ENCODE measurements around the gene MSL1.
"Not testable (repeated sequence)": the region's sequence is repeated elsewhere in the genome, so short reads cannot be mapped to it uniquely, and the experiment has no call there.

Gene MSL1

DNA sequence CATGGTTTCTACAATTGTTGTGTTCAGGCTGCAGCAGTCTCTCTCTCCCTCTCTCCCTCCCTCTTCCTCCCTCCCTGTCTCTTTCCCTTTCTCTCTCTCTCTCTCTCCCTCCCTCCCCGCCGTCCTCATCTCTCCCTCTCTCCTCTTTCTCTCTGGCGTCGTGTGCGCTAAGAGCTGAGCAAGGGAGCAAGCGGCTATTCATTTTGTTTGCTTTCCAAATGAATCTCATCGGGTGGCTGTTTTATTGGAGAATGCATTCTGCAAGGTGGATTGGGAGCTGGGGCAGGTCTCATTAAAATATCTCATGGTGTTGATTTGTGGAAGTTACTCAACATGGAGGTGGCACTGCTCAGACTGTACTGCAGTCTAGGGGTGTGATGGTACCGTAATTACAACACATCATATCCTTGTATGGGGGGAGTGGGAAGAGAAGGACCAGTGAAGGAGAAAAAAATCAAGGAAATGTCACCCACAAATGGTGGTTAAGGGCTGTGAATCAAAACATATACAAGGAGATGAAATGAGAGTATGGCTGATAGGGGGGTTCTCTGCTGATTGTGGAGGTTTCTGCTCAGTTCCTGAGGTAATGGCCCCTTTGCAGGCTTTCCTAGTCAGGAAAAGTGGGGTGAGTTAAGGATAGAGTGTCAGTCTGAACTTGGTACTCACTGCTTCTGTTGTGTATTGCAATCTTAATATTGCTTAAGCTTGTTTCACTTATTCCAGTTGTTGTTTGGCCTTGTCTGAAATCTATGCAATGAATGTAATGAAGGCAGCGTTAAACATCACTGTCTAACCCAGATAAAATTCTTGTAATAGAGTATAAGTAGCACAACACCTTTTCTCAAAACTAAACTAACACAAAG is 2.7 kb downstream of the MSL1 start:
- DNase-seq: peak in 6 of 51 donors; percentile 13 to 30 (median 27)

GRCh38 chr17:40129498-40129897 is 7.7 kb downstream of the MSL1 start:
- no peak for DNase-seq

DNA sequence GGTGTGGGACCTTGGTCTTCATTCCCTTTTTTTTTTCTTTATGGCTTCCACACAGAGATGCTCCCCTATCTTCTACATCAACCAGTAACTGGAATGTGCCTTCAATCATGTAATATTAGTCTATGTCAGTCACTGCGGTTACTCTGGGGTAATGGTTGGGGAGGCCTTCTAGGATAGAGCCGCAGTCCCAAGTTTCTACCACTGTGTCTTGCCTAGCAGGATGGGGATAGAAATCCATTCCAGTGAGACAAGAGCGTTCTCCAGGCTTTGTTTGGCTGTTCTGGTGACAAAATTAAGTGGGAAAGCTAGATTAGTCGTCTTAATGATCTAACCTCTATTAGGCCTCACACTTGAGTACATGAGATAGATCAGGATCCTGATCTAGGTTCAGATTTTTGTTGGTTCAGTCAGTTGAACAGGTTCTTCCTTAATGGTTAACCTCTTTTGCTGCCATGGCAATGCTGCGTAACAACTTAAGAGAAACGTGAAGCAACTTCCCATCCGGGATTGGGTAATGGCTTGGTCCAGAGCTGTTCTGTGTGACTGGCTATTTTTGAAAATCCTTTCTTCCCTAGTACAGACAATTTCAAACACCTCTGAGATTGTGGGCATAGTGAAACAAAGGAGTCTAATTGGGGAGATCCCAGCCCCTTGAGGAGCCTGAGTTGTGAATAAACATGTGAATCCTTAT is 8.7 kb downstream of the MSL1 start:
- DNase-seq: peak in 3 of 51 donors; percentile 4 to 26 (median 5)

GRCh38 chr17:40134184-40134583 is 12.4 kb downstream of the MSL1 start:
- DNase-seq: no peak

DNA sequence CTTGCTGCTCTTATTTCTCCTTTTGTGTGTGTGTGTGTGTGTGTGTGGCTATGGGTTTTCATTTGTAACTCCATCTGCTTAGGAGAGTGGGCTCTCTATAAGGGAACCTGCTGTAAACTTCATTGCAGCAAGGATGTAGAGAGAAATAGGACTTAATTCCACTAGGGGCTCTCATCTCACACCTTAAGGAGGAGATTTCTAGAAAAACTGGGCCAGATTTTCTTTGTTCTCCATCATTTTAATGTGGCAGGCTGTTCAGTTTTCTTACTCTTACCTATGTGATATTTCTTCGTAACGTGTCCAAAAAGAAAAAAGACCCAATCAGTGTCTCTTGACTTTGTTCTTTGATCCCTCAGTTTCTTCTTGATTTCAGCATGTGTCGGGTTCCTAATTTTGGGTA is 14.0 kb downstream of the MSL1 start:
- no peak for DNase-seq

- DNase-seq: peak in 11 of 51 donors; percentile 4 to 55 (median 24)
These were observed 17.8 kb downstream of the MSL1 start for GRCh38 chr17:40139566-40140058.

DNA sequence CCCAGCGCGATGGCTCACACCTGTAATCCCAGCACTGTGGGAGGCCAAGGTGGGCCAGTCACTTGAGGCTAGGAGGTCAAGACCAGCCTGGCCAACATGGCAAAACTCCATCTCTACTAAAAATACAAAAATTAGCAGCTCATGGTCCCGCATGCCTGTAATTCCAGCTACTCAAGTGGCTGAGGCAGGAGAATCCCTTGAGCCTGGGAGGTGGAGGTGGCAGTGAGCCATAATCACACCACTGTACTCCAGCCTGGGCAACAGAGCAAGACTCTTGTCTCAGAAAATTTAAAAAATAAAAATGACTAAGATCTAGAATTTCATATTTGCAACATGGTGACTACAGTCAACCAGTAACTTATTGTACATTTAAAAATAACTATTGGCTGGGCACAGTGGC is 21.4 kb downstream of the MSL1 start:
- not testable (repeated sequence) for DNase-seq

DNA sequence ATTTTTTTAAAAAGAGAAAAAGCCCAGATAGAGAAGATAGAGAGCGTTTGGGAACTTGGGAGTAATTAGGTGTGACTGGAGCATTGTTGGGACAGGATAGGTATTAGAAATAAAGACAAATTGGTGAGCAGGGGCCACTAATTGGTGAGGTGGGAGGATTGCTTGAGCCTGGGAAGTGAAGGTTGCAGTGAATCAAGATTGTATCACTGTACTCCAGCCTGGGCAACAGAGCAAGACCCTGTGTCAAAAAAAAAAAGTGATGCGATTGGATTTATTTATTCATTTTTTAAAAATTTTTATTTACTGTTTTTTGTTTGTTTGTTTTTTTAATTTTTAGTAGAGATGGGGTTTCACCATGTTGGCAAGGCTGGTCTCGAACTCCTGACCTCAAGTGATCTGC is 23.7 kb downstream of the MSL1 start:
- DNase-seq: no peak

DNA sequence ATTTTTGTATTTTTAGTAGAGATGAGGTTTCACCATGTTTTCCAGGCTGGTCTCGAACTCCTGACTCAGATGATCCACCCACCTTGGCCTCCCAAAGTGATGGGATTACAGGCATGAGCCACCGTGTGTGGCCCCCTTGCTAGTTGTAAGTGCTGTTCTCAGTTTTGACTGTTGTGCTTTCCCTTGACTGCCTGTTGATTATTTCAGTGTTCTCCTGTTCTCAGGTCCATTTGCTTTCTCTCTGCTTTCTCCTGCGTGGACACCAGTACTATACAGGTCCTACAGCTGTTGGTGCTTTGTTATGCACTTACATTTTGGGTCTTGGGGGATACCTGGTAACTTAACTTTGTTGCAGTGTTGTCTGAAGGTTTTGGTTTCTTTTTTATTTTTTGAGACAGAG is 26.8 kb downstream of the MSL1 start:
- DNase-seq: no peak

DNA sequence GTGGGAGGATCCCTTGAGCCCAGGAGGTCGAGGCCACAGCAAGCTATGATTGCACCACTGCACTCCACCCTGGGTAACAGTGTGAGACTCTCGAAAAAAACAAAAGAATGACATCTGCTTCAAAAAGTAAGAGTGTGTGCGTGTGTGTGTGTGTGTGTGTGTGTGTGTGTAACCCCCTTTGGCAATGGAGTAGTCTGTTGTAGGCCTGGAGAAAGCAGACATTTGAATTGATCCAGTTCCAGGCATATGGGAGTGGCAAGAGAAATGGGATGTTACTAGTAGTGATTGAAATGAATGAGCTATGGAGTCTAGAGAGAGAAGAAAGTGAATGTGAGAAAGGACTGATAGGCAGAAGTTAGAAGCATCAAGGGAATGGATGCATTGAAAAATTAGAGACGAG is 28.5 kb downstream of the MSL1 start:
- no peak for DNase-seq

- DNase-seq: no peak
These were observed 29.7 kb downstream of the MSL1 start for GRCh38 chr17:40151414-40151963.

GRCh38 chr17:40153603-40154236 is 31.9 kb downstream of the MSL1 start:
- no peak for DNase-seq

- DNase-seq: no peak
These were observed 36.2 kb downstream of the MSL1 start for GRCh38 chr17:40157973-40158372.

DNA sequence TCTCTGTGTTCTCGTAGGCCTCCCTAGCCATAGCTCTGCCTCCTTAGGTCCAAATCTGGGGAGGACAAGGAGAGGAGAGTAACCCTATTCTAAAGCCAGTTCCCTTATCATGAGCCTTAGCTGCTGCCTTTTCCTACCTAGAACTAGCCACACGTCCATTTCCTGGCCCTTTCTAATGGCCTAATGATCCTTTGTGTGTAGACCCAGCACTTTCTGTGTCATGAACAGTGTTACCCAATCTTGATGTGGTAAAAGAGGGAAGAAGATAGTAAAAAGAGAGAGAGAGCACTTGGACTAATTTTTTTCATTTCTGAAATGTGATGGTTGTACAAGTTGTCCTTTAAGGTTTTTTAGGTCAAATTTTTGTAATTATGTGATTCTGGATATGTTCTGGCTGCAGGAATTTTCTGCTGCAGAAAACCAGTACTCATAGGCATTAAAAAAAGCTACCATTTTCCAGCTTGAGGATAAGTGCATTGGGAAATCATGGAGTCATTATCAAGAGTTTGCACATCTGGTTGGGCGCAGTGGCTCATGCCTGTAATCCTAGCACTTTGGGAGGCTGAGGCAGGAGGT is 36.8 kb downstream of the MSL1 start:
- DNase-seq: no peak

GRCh38 chr17:40159456-40159855 is 37.7 kb downstream of the MSL1 start:
- no peak for DNase-seq

- DNase-seq: no peak
These were observed 46.0 kb downstream of the MSL1 start for GRCh38 chr17:40167685-40168261.

DNA sequence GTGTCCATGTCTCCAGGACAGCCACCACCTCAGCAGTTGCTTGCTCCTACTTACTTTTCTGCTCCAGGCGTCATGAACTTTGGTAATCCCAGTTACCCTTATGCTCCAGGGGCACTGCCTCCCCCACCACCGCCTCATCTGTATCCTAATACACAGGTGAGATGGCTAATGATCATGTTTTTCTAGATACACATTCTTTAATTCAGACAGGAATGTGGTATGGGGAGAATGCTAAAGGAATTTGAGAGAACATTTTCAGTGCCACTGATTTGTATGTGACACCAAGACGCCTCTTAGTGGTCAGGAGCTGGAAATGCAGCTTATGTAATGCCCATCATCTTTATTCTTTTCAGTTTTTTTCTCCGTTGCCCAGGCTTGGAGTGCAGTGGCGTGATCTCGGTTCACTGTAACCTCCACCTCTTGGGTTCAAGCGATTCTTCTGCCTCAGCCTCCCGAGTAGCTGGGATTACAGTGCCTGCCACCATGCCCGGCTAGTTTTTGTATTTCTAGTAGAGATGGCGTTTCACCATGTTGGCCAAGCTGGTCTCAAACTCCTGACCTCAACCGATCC is 46.6 kb downstream of the MSL1 start:
- DNase-seq: peak in 14 of 51 donors; percentile 5 to 68 (median 19)

DNA sequence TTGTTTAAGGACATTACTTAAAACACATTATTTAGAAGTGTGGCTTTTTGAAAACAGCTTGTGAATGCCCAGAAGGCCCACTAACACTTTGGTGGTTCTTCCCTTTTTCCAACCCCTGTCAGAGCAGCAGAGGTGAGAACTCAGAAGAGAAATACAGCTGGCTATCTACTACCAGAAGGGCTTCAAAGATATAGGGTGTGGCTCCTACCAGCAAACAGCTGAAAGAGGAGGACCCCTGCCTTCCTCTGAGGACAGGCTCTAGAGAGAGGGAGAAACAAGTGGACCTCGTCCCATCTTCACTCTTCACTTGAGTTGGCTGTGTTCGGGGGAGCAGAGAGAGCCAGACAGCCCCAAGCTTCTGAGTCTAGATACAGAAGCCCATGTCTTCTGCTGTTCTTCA is 48.6 kb downstream of the MSL1 start:
- no peak for DNase-seq

- DNase-seq: no peak
These were observed 50.0 kb downstream of the MSL1 start for GRCh38 chr17:40171750-40172149.

DNA sequence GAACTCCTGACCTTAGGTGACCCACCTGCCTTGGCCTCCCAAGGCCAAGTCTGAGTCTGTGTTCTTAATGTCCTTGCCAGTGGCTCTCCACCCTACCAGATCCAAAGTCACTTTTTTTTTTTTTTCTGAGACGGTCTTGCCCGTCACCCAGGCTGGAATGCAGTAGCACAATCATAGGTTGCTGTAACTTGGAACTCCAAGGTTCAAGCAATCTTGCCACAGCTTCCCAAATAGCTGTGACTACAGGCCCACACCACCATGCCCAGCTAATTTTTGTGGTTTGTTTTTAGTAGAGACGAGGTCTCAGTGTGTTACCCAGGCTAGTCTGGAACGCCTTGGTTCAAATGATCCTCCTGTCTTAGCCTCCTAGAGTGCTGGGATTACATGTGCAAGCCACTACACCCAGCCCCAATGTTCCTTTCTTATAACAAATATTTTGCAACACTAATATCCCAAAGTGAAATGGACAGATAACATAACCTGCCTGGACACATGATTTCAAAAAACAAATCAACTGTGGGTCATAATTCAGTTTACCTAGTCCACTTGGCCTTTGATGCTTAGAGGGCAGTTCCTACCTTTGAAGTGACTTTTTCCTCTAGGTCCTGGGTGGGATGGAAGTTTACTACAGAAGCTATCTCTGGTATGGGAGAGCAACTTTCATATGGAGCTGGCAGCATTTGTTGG is 51.5 kb downstream of the MSL1 start:
- no peak for DNase-seq
